Right lobe of liver (tissue), 6 donors: Measurements from ENCODE around the gene BLOC1S5. TPM values are rescaled to one million over a fixed set of nuclear protein-coding genes. Genes with fewer than 3 reads are reported as not detected.

Source experiments
- ATAC-seq, 4 donors: fragments of 200-7000 bp; cut with Tn5 transposase; one replicate each; pipeline ENCODE4 v1.9.1; 2020; ENCODE audit warnings: mild to moderate bottlenecking in 4 of 4, moderate library complexity in 4 of 4
- DNase-seq, 3 donors: peaks; one replicate each; pipeline ENCODE4 v3.0.0-alpha.2; 2020
- H3K27ac ChIP-seq, 3 donors: fragments of 200-600 bp; one replicate each; pipeline ENCODE4 v1.8.0; 2022
- H3K27me3 ChIP-seq, 2 donors: fragments of 200-600 bp; one replicate each; pipeline ENCODE4 v1.8.0; 2022
- H3K36me3 ChIP-seq, 4 donors: fragments of 200-600 bp; sonication (generic) in 1 of 4; one replicate each; pipeline versions ENCODE4 v1.5.1 to v1.8.0; 2017 to 2022; ENCODE audit warnings: control low read depth in 1 of 4
- H3K4me1 ChIP-seq, 4 donors: fragments of 200-600 bp; sonication (generic) in 1 of 4; one replicate each; pipeline versions ENCODE4 v1.5.1 to v1.8.0; 2017 to 2022; ENCODE audit warnings: control low read depth in 1 of 4
- H3K4me3 ChIP-seq, 3 donors: fragments of 200-600 bp; one replicate each; pipeline ENCODE4 v1.8.0; 2022
- H3K9me3 ChIP-seq, 4 donors: fragments of 200-600 bp; sonication (generic) in 1 of 4; one replicate each; pipeline versions ENCODE4 v1.5.1 to v1.8.0; 2017 to 2022; ENCODE audit warnings: control low read depth in 1 of 4
- POLR2A ChIP-seq: fragments of 450-650 bp; IDR thresholded peaks from one replicate; pipeline ENCODE4 v1.6.1; 2017; ENCODE audit warnings: antibody characterized with exemption, mild to moderate bottlenecking
- WGBS: methylation state at CpG from one replicate; pipeline ENCODE4 v1.1.6; 2018; ENCODE audit warnings: low coverage, low lambda C conversion rate; ENCODE audit not compliant: insufficient coverage; ENCODE audit errors: missing lambda C conversion rate; 5-methylcytosine and 5-hydroxymethylcytosine counted together
- intact Hi-C, 2 donors: fragments of 100-400 bp; cut with DNase I; formaldehyde crosslinking; loops; one replicate each; pipeline versions ENCODE4 v1.11.2 to v1.14.1; 2022
- total RNA-seq, 6 experiments: library from RNA; depleted of rRNA in 2 of 6; stranded (reverse); fragments of >200 nt in 2 of 6; fragmentation: NEBNext Ultra II Directional in 3 of 6; extraction: Animal tissue kit (Norgen Biotek cat#: 25700) in 3 of 6; gene quantifications; one replicate each; pipeline versions ENCODE4 v1.1.0 to v1.2.4, GENCODE V29; 2016 to 2023
- TF ChIP-seq, protein P1 (sequence below), 4 donors: fragments of 200-600 bp in 3 of 4; fragments of 450-650 bp in 1 of 4; IDR thresholded peaks; one replicate each; pipeline versions ENCODE4 v1.5.1 to v1.8.0; 2016 to 2022; ENCODE audit warnings: antibody characterized with exemption in 4 of 4, mild to moderate bottlenecking in 2 of 4
- donor health status: DM: no; HTN: yes; CAD: no.
- donor health status: DM: no; HTN: no; CAD: no.
- donor health status: DM: no; HTN: no; CAD: no.
- donor health status: DM: no; HTN: yes; CAD: no.
- donor health status: DM: no; HTN: yes; CAD: no.

Gene BLOC1S5
- total RNA-seq, 6 experiments from 2014 or later = 4.4 to 10.7 (median 7.4) TPM

DNA sequence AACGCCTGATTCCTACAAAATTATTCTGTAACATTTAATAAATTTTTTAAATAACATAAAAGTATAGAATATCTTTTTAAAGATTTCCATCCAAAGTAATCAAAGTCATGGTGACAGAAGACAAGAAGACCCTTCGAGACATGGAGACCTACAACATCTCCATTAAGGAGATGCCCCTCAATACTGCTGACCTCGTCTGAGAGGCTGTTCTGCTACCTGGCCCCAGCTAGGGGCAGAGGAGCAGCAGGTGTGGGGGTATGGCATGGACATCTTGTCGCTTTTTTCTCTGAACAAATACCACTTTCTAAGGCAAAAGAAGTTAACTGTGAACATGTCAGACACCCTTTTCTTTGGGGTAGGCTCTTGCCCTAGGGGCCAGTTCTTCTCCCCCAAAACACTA, 44.1 kb downstream of the BLOC1S5 start:
- H3K27ac ChIP-seq = no peak overlapping the region
- no peaks in the 10 kb centered on the region for H3K9me3 ChIP-seq
- no peak for DNase-seq
- intact Hi-C loops = no loop called here
- peaks cover 0 to 5% (median 0%) of the 10 kb centered on the region in 4 donors for H3K36me3 ChIP-seq
- H3K4me1 ChIP-seq = no peaks in the 10 kb centered on the region
- ATAC-seq = no peak
- 85% methylated on average over 3 of the region's 4 CpGs for WGBS
- H3K27me3 ChIP-seq = no peaks in the 10 kb centered on the region
- no peak overlapping the region for H3K4me3 ChIP-seq
- no peak for TF ChIP-seq POLR2A
- TF ChIP-seq, protein P1, sequence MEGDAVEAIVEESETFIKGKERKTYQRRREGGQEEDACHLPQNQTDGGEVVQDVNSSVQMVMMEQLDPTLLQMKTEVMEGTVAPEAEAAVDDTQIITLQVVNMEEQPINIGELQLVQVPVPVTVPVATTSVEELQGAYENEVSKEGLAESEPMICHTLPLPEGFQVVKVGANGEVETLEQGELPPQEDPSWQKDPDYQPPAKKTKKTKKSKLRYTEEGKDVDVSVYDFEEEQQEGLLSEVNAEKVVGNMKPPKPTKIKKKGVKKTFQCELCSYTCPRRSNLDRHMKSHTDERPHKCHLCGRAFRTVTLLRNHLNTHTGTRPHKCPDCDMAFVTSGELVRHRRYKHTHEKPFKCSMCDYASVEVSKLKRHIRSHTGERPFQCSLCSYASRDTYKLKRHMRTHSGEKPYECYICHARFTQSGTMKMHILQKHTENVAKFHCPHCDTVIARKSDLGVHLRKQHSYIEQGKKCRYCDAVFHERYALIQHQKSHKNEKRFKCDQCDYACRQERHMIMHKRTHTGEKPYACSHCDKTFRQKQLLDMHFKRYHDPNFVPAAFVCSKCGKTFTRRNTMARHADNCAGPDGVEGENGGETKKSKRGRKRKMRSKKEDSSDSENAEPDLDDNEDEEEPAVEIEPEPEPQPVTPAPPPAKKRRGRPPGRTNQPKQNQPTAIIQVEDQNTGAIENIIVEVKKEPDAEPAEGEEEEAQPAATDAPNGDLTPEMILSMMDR (IDR thresholded peaks at IDR 0.05) = no peak

DNA sequence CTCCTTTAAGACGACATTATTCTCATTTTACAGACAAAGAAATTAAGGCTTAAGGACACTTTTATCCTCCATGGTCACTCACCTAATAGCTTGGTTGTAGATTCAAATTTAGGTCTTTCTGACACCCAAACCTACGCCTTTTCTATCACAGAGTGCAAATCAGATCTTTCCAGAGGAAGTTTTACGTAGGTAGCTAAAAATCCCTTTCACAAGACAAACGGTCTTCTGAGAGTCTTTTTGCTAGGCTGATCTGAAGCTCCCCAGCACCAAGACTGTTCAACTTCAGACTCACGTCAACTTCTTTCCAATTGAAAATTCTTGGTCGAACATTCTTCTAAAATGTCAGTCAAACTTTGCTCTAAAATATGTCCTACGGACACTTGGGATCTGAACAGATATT, 46.5 kb downstream of the BLOC1S5 start:
- DNase-seq (no peak), ATAC-seq (no peak)
- TF ChIP-seq, protein P1 (IDR thresholded peaks at IDR 0.05) = no peak
- TF ChIP-seq POLR2A = no peak
- intact Hi-C loops = no loop called here
- WGBS = 69% methylated on average over 7 of the region's 7 CpGs
- Histone ChIP-seq H3K27ac (no peak overlapping the region), H3K9me3 (no peaks in the 10 kb centered on the region), H3K4me1 (no peaks in the 10 kb centered on the region), H3K4me3 (no peak overlapping the region), H3K36me3 (peaks cover 0 to 8% (median 0%) of the 10 kb centered on the region in 4 donors), H3K27me3 (no peaks in the 10 kb centered on the region)

DNA sequence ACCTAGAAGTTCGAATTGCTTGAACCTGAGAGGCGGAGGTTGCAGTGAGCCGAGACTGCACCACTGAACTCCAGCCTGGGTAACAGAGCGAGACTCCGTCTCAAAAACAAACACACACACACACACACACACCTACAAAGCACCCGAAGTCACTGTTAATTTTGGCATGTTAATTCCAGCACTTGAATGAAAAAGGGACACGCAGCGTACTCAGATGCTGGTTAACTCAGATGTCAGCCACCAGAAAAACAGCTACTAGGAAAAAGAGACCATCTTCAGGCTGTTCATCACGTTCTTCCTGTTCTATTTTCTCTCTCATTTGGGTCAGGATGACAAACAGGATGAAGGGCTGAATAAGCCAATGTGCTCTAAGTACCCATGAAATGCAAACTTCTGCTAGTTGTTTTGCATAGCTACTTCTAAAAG, 46.9 kb downstream of the BLOC1S5 start:
- no peaks in the 10 kb centered on the region for H3K27me3 ChIP-seq
- TF ChIP-seq, protein P1 (IDR thresholded peaks at IDR 0.05) = no peak
- TF ChIP-seq POLR2A = no peak
- H3K4me3 ChIP-seq = peak overlapping the region in 2 of 3 donors; percentile 7 to 8
- intact Hi-C loops = no loop called here
- ATAC-seq (peak; percentile 64 to 67 (median 66)), DNase-seq (no peak)
- no peaks in the 10 kb centered on the region for H3K4me1 ChIP-seq
- WGBS = 33% methylated on average over 9 of the region's 9 CpGs
- H3K36me3 ChIP-seq = peaks cover 0 to 8% (median 0%) of the 10 kb centered on the region in 4 donors
- no peak overlapping the region for H3K27ac ChIP-seq
- H3K9me3 ChIP-seq = no peaks in the 10 kb centered on the region

DNA sequence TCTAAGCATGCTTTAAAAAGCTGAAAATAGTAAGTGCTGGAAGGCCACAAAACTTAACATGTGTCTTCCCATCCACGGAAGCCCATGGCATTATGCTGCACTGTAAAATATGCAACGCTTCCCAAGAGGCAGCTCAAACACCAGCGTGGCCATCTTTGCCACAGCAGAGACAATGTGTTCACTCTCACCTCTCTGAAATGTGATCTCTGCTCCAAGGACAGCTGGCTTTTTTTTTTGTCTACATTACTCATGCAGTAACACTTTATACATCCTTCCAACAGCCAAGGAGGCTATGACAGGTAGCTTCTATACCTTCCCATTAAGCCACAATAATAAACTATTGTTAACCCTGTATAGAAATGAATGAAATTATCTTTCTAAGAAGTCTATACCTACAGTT, 49.2 kb downstream of the BLOC1S5 start:
- H3K9me3 ChIP-seq = no peaks in the 10 kb centered on the region
- intact Hi-C loops = no loop called here
- no peaks in the 10 kb centered on the region for H3K4me1 ChIP-seq
- H3K27ac ChIP-seq = no peak overlapping the region
- no peak overlapping the region for H3K4me3 ChIP-seq
- WGBS = 97% methylated on average over 3 of the region's 3 CpGs
- ATAC-seq = no peak
- TF ChIP-seq, protein P1 (IDR thresholded peaks at IDR 0.05) = no peak
- TF ChIP-seq POLR2A = no peak
- peaks cover 0 to 8% (median 0%) of the 10 kb centered on the region in 4 donors for H3K36me3 ChIP-seq
- H3K27me3 ChIP-seq = no peaks in the 10 kb centered on the region
- DNase-seq = no peak

DNA sequence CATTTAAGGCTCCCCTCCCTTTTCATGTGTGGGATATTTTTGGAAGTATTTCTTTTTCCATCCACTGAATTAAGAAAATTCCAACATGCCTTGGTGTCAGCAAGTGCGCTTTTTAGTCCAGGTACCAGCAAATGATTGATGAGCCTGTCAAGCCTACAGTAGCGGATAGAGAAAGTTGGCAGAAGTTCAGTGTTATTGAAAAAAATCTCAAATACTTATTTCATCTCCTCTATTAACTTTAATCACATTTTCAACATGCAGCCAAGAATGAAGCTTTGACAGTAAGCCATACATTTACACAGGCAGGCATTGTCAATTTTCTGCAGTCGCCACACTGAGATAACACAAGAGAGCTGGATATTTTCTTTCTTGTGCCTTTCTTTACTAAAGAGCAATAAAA, 50.4 kb downstream of the BLOC1S5 start:
- Histone ChIP-seq H3K36me3 (peaks cover 0 to 8% (median 0%) of the 10 kb centered on the region in 4 donors), H3K4me1 (no peaks in the 10 kb centered on the region), H3K9me3 (no peaks in the 10 kb centered on the region), H3K27ac (no peak overlapping the region), H3K27me3 (no peaks in the 10 kb centered on the region), H3K4me3 (no peak overlapping the region)
- 90% methylated on average over 3 of the region's 3 CpGs for WGBS
- ATAC-seq (no peak), DNase-seq (no peak)
- intact Hi-C loops = no loop called here
- TF ChIP-seq, protein P1 (IDR thresholded peaks at IDR 0.05) = no peak
- no peak for TF ChIP-seq POLR2A
